Measurements from ENCODE around the gene UBR2.

UBR2 gene

DNA sequence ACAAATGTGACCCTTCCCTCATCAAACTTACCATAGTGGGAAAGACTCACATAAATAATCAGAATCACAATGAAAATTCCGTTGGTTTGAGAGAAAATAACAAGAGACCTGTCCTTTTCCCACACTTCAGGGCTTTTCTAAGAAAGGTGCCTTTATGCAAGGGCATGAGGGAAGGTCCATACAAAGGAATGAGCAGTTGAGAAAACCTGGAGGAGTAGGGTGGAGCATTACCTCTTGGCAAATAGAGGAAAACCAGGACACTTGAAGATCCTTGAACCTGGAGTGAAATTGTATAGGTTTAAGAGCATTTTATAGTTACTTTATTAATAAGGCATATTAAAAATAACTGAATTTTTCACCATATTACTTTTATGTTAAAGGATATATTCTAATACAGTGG lies 54.3 kb downstream of the UBR2 start:
- no peak overlapping the region for H3K4me3 ChIP-seq (ENCODE audit: low read length in 2 of 2)
- peaks cover 26 to 38% of the 10 kb centered on the region in 2 donors for H3K36me3 ChIP-seq (ENCODE audit: control insufficient read depth in 2 of 2, insufficient read depth in 2 of 2, low read length in 2 of 2)
- H3K9ac ChIP-seq (ENCODE audit: low read length in 2 of 2), result no peak overlapping the region
- H3K27me3 ChIP-seq (ENCODE audit: control insufficient read depth in 1 of 2, insufficient read depth in 2 of 2, low read length in 2 of 2), result no peaks in the 10 kb centered on the region
- no peaks in the 10 kb centered on the region for H3K9me3 ChIP-seq (ENCODE audit: control insufficient read depth in 2 of 2, low read length in 2 of 2)
- H3K4me1 ChIP-seq (ENCODE audit: control insufficient read depth, insufficient read depth, low read length), result no peaks in the 10 kb centered on the region
- no peak overlapping the region for H3K27ac ChIP-seq (ENCODE audit: low read length)

DNA sequence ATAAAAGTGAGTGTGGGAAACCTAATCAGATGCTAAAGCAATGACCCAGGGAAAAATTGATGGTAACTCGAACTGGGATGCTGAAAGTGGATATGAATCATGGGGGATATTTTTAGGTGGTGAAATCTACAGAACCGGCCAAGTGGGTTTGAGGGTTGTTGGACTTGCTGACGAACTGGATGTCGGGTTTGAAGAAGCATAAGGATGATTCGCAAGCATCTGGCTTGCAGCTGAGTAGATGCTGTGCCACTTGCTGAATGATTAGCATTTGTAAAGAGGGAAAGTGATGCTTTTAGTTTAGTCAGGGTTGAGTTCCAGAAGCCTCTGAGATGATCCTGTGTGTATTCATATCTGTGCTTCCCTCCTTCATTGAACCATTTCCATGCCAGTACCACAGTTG lies 54.9 kb downstream of the UBR2 start:
- Histone ChIP-seq H3K4me1 (ENCODE audit: control insufficient read depth, insufficient read depth, low read length) (no peaks in the 10 kb centered on the region), H3K4me3 (ENCODE audit: low read length in 2 of 2) (no peak overlapping the region), H3K9me3 (ENCODE audit: control insufficient read depth in 2 of 2, low read length in 2 of 2) (no peaks in the 10 kb centered on the region), H3K36me3 (ENCODE audit: control insufficient read depth in 2 of 2, insufficient read depth in 2 of 2, low read length in 2 of 2) (peaks cover 26 to 37% of the 10 kb centered on the region in 2 donors), H3K27me3 (ENCODE audit: control insufficient read depth in 1 of 2, insufficient read depth in 2 of 2, low read length in 2 of 2) (no peaks in the 10 kb centered on the region), H3K9ac (ENCODE audit: low read length in 2 of 2) (no peak overlapping the region), H3K27ac (ENCODE audit: low read length) (no peak overlapping the region)

GRCh38 chr6:42619963-42620362 lies 56.1 kb downstream of the UBR2 start:
- Histone ChIP-seq H3K27me3 (ENCODE audit: control insufficient read depth in 1 of 2, insufficient read depth in 2 of 2, low read length in 2 of 2) (no peaks in the 10 kb centered on the region), H3K9ac (ENCODE audit: low read length in 2 of 2) (no peak overlapping the region), H3K27ac (ENCODE audit: low read length) (no peak overlapping the region), H3K9me3 (ENCODE audit: control insufficient read depth in 2 of 2, low read length in 2 of 2) (no peaks in the 10 kb centered on the region), H3K4me1 (ENCODE audit: control insufficient read depth, insufficient read depth, low read length) (no peaks in the 10 kb centered on the region), H3K4me3 (ENCODE audit: low read length in 2 of 2) (no peak overlapping the region), H3K36me3 (ENCODE audit: control insufficient read depth in 2 of 2, insufficient read depth in 2 of 2, low read length in 2 of 2) (peaks cover 29 to 43% of the 10 kb centered on the region in 2 donors)

DNA sequence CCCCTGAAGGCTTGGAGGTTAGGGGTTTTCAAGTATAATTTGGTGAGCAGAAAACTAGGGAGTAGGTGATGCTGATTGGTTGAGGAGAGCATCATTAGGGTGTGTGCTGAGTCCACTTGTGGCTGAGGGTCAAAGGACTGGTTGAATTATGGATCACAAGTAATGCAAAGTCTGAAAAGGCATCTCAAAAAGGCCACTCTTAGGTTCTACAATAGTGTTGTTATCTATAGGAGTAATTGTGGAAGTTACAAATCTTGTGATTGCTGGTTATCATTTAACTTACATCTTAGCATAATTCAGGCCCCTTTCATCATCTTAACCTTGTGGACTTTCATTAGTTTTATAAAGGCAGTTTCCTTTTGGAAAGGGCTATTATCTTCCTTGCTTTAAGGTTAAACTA lies 60.8 kb downstream of the UBR2 start:
- Histone ChIP-seq H3K36me3 (ENCODE audit: control insufficient read depth in 2 of 2, insufficient read depth in 2 of 2, low read length in 2 of 2) (peaks cover 8 to 19% of the 10 kb centered on the region in 2 donors), H3K4me3 (ENCODE audit: low read length in 2 of 2) (no peak overlapping the region), H3K27me3 (ENCODE audit: control insufficient read depth in 1 of 2, insufficient read depth in 2 of 2, low read length in 2 of 2) (no peaks in the 10 kb centered on the region), H3K9ac (ENCODE audit: low read length in 2 of 2) (no peak overlapping the region), H3K27ac (ENCODE audit: low read length) (no peak overlapping the region), H3K4me1 (ENCODE audit: control insufficient read depth, insufficient read depth, low read length) (no peaks in the 10 kb centered on the region), H3K9me3 (ENCODE audit: control insufficient read depth in 2 of 2, low read length in 2 of 2) (no peaks in the 10 kb centered on the region)

GRCh38 chr6:42627044-42627443 lies 63.2 kb downstream of the UBR2 start:
- Histone ChIP-seq H3K4me3 (ENCODE audit: low read length in 2 of 2) (no peak overlapping the region), H3K4me1 (ENCODE audit: control insufficient read depth, insufficient read depth, low read length) (no peaks in the 10 kb centered on the region), H3K27ac (ENCODE audit: low read length) (no peak overlapping the region), H3K9ac (ENCODE audit: low read length in 2 of 2) (no peak overlapping the region), H3K36me3 (ENCODE audit: control insufficient read depth in 2 of 2, insufficient read depth in 2 of 2, low read length in 2 of 2) (peaks cover 10 to 13% of the 10 kb centered on the region in 2 donors), H3K9me3 (ENCODE audit: control insufficient read depth in 2 of 2, low read length in 2 of 2) (no peaks in the 10 kb centered on the region), H3K27me3 (ENCODE audit: control insufficient read depth in 1 of 2, insufficient read depth in 2 of 2, low read length in 2 of 2) (no peaks in the 10 kb centered on the region)

GRCh38 chr6:42627674-42628073 lies 63.8 kb downstream of the UBR2 start:
- no peaks in the 10 kb centered on the region for H3K9me3 ChIP-seq (ENCODE audit: control insufficient read depth in 2 of 2, low read length in 2 of 2)

DNA sequence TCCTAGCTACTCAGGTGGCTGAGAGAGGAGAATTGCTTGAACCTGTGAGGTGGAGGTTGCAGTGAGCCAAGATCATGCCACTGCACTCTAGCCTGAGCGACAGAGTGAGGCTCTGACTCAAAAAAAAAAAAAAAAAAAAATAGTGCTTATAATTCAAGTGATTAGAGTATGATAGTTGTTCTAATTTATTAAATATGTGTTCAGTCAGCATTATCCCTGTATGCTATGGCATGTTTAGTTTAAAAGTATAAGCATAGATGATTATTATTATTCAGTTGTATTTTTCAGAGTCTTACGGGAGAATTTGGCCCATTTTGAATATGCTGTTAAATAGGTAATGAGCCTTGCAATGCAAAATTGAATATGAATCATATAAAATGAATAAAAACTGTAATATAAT lies 64.8 kb downstream of the UBR2 start:
- no peak overlapping the region for H3K9ac ChIP-seq (ENCODE audit: low read length in 2 of 2)
- H3K27ac ChIP-seq (ENCODE audit: low read length), result no peak overlapping the region
- H3K9me3 ChIP-seq (ENCODE audit: control insufficient read depth in 2 of 2, low read length in 2 of 2), result no peaks in the 10 kb centered on the region

More at GRCh38 chr6:42627674-42628073, 63.8 kb downstream of the UBR2 start:
- Histone ChIP-seq H3K4me1 (ENCODE audit: control insufficient read depth, insufficient read depth, low read length) (no peaks in the 10 kb centered on the region), H3K36me3 (ENCODE audit: control insufficient read depth in 2 of 2, insufficient read depth in 2 of 2, low read length in 2 of 2) (peaks cover 10 to 16% of the 10 kb centered on the region in 2 donors), H3K27ac (ENCODE audit: low read length) (no peak overlapping the region), H3K27me3 (ENCODE audit: control insufficient read depth in 1 of 2, insufficient read depth in 2 of 2, low read length in 2 of 2) (no peaks in the 10 kb centered on the region), H3K9ac (ENCODE audit: low read length in 2 of 2) (no peak overlapping the region), H3K4me3 (ENCODE audit: low read length in 2 of 2) (no peak overlapping the region)

GRCh38 chr6:42629845-42630244 lies 66.0 kb downstream of the UBR2 start:
- Histone ChIP-seq H3K36me3 (ENCODE audit: control insufficient read depth in 2 of 2, insufficient read depth in 2 of 2, low read length in 2 of 2) (peaks cover 12% of the 10 kb centered on the region in 2 donors), H3K27ac (ENCODE audit: low read length) (no peak overlapping the region)

More for the DNA sequence above, 64.8 kb downstream of the UBR2 start:
- Histone ChIP-seq H3K4me3 (ENCODE audit: low read length in 2 of 2) (no peak overlapping the region), H3K36me3 (ENCODE audit: control insufficient read depth in 2 of 2, insufficient read depth in 2 of 2, low read length in 2 of 2) (peaks cover 15 to 16% of the 10 kb centered on the region in 2 donors), H3K4me1 (ENCODE audit: control insufficient read depth, insufficient read depth, low read length) (no peaks in the 10 kb centered on the region), H3K27me3 (ENCODE audit: control insufficient read depth in 1 of 2, insufficient read depth in 2 of 2, low read length in 2 of 2) (no peaks in the 10 kb centered on the region)

GRCh38 chr6:42637681-42638080 lies 73.9 kb downstream of the UBR2 start:
- Histone ChIP-seq H3K4me3 (ENCODE audit: low read length in 2 of 2) (no peak overlapping the region), H3K9me3 (ENCODE audit: control insufficient read depth in 2 of 2, low read length in 2 of 2) (no peaks in the 10 kb centered on the region), H3K27ac (ENCODE audit: low read length) (no peak overlapping the region), H3K4me1 (ENCODE audit: control insufficient read depth, insufficient read depth, low read length) (no peaks in the 10 kb centered on the region), H3K9ac (ENCODE audit: low read length in 2 of 2) (no peak overlapping the region), H3K36me3 (ENCODE audit: control insufficient read depth in 2 of 2, insufficient read depth in 2 of 2, low read length in 2 of 2) (peaks cover 22 to 32% of the 10 kb centered on the region in 2 donors), H3K27me3 (ENCODE audit: control insufficient read depth in 1 of 2, insufficient read depth in 2 of 2, low read length in 2 of 2) (no peaks in the 10 kb centered on the region)

More at GRCh38 chr6:42629845-42630244, 66.0 kb downstream of the UBR2 start:
- no peaks in the 10 kb centered on the region for H3K4me1 ChIP-seq (ENCODE audit: control insufficient read depth, insufficient read depth, low read length)
- H3K27me3 ChIP-seq (ENCODE audit: control insufficient read depth in 1 of 2, insufficient read depth in 2 of 2, low read length in 2 of 2), result no peaks in the 10 kb centered on the region
- no peak overlapping the region for H3K9ac ChIP-seq (ENCODE audit: low read length in 2 of 2)
- no peak overlapping the region for H3K4me3 ChIP-seq (ENCODE audit: low read length in 2 of 2)
- no peaks in the 10 kb centered on the region for H3K9me3 ChIP-seq (ENCODE audit: control insufficient read depth in 2 of 2, low read length in 2 of 2)

DNA sequence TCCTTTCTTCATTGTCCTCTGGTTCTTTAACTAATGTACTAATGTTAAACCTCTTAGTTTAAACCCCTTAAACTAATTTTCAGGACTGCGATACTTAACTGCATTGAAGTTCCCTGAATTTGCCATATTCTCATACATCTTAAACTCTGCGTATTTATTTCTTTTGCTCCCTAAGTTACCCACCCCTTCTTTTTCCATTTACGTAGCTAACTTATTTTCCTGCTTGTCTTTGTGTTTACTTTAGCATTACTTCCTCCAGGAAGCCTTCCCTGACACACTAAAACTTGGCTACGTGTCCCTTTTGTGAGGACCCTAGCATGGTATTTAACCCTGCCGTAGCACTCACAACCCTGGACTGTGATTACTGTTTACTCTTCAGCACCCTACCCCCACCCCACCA lies 79.0 kb downstream of the UBR2 start:
- peaks cover 31 to 37% of the 10 kb centered on the region in 2 donors for H3K36me3 ChIP-seq (ENCODE audit: control insufficient read depth in 2 of 2, insufficient read depth in 2 of 2, low read length in 2 of 2)
- no peak overlapping the region for H3K4me3 ChIP-seq (ENCODE audit: low read length in 2 of 2)
- no peaks in the 10 kb centered on the region for H3K27me3 ChIP-seq (ENCODE audit: control insufficient read depth in 1 of 2, insufficient read depth in 2 of 2, low read length in 2 of 2)
- H3K9ac ChIP-seq (ENCODE audit: low read length in 2 of 2), result no peak overlapping the region
- H3K27ac ChIP-seq (ENCODE audit: low read length), result no peak overlapping the region
- no peaks in the 10 kb centered on the region for H3K9me3 ChIP-seq (ENCODE audit: control insufficient read depth in 2 of 2, low read length in 2 of 2)
- H3K4me1 ChIP-seq (ENCODE audit: control insufficient read depth, insufficient read depth, low read length), result no peaks in the 10 kb centered on the region

GRCh38 chr6:42644211-42644610 lies 80.4 kb downstream of the UBR2 start:
- no peaks in the 10 kb centered on the region for H3K9me3 ChIP-seq (ENCODE audit: control insufficient read depth in 2 of 2, low read length in 2 of 2)
- no peaks in the 10 kb centered on the region for H3K4me1 ChIP-seq (ENCODE audit: control insufficient read depth, insufficient read depth, low read length)
- no peak overlapping the region for H3K27ac ChIP-seq (ENCODE audit: low read length)
- H3K27me3 ChIP-seq (ENCODE audit: control insufficient read depth in 1 of 2, insufficient read depth in 2 of 2, low read length in 2 of 2), result no peaks in the 10 kb centered on the region
- H3K4me3 ChIP-seq (ENCODE audit: low read length in 2 of 2), result no peak overlapping the region
- no peak overlapping the region for H3K9ac ChIP-seq (ENCODE audit: low read length in 2 of 2)
- H3K36me3 ChIP-seq (ENCODE audit: control insufficient read depth in 2 of 2, insufficient read depth in 2 of 2, low read length in 2 of 2), result peaks cover 34 to 46% of the 10 kb centered on the region in 2 donors
